ENCODE measurements around the gene APC2.
"Not testable (repeated sequence)": the region's sequence is repeated elsewhere in the genome, so short reads cannot be mapped to it uniquely, and the experiment has no call there.

The APC2 gene

DNA sequence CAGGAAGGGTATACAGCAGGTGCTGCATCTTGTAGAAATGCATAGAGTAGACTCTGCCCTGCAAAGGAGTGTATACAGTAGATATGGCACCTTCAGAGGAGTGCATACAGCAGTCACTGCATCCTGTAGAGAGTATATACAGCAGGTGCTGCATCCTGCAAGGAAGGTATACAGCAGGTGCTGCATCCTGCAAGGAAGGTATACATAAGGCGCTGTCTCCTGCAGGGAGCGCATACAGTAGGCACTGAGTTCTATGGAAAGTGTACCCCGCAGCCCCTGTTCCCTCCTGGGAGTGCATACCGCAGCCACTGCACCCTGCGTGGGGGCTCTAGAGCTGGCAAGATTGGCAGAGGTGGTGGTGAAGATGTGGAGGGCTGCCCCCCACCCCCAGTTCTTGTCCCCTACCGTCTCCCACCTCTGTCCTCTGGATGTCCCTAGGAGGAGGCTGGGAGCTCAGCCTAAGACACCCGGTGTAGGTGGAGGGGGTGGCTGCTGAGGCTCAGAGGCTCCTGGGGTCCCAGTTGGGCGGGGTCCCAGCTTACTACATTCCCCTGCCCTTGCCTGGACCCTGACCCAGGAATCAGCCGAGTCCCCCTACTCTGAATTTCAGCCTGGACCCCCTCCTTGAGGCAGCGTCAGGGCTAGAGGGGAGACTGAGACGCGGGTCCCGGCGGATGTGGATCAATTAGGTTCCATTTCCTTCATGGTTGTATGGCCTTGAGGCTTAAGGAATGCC, 65.2 kb downstream of the APC2 start:
- ATAC-seq (replicated peaks) = no peak

DNA sequence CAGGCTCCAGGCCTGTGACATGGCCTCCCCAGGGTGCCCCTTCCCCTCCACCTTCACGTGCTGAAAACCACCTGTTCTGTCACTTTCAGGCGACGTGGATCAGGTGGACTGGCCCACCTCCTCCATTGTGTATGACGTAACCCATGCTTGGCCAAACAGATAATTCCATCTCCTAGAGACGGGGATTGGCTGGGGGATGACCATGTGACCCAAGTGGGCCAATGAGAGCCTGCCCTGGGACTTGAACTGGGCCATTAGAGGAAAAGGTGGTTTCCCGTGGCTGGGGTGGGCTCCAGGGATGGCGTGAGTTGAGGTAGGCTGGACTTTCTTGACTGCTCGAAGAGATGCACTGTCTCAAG, 66.5 kb downstream of the APC2 start:
- ATAC-seq (replicated peaks) = no peak

More for the DNA sequence above, 65.2 kb downstream of the APC2 start:
- no peak for DNase-seq
- Mint-ChIP-seq H3K9me3 (no peaks in the 10 kb centered on the region), H3K4me1 (ENCODE audit: low read depth in 2 of 2) (no peaks in the 10 kb centered on the region), H3K4me3 (no peak overlapping the region), H3K27ac (no peak overlapping the region), H3K27me3 (peaks cover 10 to 28% of the 10 kb centered on the region in 2 donors), H3K36me3 (ENCODE audit: insufficient read depth) (peaks cover 4% of the 10 kb centered on the region)

DNA sequence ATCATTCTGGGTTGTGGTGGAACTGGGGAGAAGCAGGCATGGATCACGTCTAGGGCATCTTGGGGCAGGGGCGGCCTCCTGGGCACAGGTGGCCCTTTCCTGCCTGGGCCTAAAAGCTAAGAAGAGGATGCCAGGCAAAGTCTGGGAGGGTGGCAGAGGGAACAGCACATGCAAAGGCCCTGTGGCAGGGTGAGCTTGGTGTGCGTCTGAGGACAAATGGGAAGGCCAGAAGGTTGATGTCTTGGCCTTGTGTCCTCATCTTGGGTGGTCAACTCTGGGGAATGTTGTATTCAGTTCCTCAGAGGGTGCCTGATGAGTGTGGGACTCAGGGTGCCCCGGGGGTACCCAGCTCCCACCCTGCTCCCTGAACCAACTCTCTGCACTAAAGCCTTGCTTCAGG, 68.5 kb downstream of the APC2 start:
- no peak for ATAC-seq (replicated peaks)
- no peaks in the 10 kb centered on the region for H3K9me3 Mint-ChIP-seq
- H3K4me3 Mint-ChIP-seq = no peak overlapping the region
- H3K27ac Mint-ChIP-seq = no peak overlapping the region
- H3K4me1 Mint-ChIP-seq (ENCODE audit: low read depth in 2 of 2) = no peaks in the 10 kb centered on the region
- H3K27me3 Mint-ChIP-seq = peaks cover 10 to 41% of the 10 kb centered on the region in 2 donors
- DNase-seq = no peak
- H3K36me3 Mint-ChIP-seq (ENCODE audit: insufficient read depth) = peaks cover 4% of the 10 kb centered on the region

More for the DNA sequence above, 66.5 kb downstream of the APC2 start:
- Mint-ChIP-seq H3K4me1 (ENCODE audit: low read depth in 2 of 2) (no peaks in the 10 kb centered on the region), H3K36me3 (ENCODE audit: insufficient read depth) (peaks cover 4% of the 10 kb centered on the region), H3K4me3 (no peak overlapping the region), H3K9me3 (no peaks in the 10 kb centered on the region), H3K27ac (no peak overlapping the region), H3K27me3 (peaks cover 10 to 24% of the 10 kb centered on the region in 2 donors)
- no peak for DNase-seq

DNA sequence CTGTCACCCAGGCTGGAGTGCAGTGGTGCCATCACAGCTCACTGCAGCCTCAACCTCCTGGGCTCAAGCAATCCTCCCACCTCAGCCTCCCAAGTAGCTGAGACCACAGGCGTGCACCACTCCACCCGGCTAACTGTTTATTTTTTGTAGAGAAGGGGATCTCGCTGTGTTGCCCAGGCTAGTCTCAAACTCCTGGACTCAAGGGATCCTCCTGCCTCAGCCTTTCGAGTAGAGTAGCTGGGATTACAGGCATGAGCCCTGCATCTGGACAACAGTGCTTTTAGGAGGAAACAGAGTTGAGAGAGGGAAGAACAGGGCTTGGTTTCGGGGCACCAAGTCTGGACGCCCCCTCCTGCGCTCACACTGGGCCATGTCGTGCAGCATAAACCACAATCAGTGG, 69.9 kb downstream of the APC2 start:
- DNase-seq; ATAC-seq (replicated peaks); H3K4me3 Mint-ChIP-seq; H3K4me1 Mint-ChIP-seq (ENCODE audit: low read depth in 2 of 2); H3K9me3 Mint-ChIP-seq; H3K27ac Mint-ChIP-seq; H3K36me3 Mint-ChIP-seq (ENCODE audit: insufficient read depth): not testable (repeated sequence)
- H3K27me3 Mint-ChIP-seq = peaks cover 15 to 50% of the 10 kb centered on the region in 2 donors

DNA sequence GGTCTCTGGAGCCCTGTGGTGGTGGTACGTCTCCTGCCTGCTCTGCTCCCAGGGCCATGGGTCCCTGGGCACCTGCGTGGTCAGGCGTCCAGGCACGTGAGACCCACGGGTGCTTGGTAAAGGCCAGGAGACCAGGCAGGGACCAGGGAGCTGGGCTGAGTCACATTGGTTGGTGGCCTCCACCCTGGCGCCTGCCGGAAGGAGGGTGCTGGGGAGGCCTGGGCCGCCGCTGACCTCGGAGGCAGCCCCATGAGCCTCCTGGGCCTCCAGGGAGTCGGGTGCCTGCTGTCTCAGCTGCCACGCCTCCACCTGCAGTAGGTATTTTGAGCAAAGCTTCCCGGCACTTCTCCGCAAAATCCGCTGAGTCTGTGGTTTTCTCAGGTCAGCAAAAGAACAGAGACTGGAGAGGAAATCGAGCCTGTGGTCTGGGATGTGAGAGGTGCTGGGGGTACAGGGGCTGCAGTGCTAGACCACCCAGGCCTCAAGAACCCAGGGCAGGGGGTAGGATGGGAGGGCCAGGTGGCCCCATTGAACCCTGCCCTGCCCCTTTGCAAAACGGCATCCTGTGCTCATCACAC, 70.4 kb downstream of the APC2 start:
- no peak for DNase-seq
- Mint-ChIP-seq H3K27me3 (peaks cover 20 to 54% of the 10 kb centered on the region in 2 donors), H3K9me3 (no peaks in the 10 kb centered on the region), H3K36me3 (ENCODE audit: insufficient read depth) (peaks cover 4% of the 10 kb centered on the region), H3K27ac (no peak overlapping the region), H3K4me3 (no peak overlapping the region), H3K4me1 (ENCODE audit: low read depth in 2 of 2) (peaks cover 3 to 5% of the 10 kb centered on the region in 2 donors)
- ATAC-seq (replicated peaks) = no peak

DNA sequence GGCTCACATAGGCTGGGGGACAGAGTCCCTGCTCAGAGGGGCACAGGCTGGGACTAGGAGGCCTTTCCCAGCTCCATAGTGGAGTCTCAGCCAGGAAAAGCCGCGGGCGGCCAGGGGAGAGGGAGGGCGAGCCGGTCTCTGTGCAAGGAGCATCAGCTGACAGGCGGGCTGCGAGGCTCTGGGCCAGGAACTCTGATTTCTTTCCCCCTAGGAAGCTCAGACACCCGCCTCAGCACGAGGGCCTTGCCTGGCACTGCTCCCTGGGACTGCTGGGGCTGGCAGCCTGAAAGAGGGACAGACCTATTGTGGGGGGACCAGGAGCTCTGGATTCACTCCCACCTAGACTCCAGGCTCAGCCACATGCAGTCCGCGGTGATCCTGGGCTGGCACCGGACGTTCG, 71.7 kb downstream of the APC2 start:
- peaks cover 5 to 9% of the 10 kb centered on the region in 2 donors for H3K4me1 Mint-ChIP-seq (ENCODE audit: low read depth in 2 of 2)
- no peak overlapping the region for H3K27ac Mint-ChIP-seq
- H3K36me3 Mint-ChIP-seq (ENCODE audit: insufficient read depth) = peaks cover 6% of the 10 kb centered on the region
- no peak for DNase-seq
- no peaks in the 10 kb centered on the region for H3K9me3 Mint-ChIP-seq
- ATAC-seq (replicated peaks) = no peak
- H3K4me3 Mint-ChIP-seq = no peak overlapping the region
- peaks cover 25 to 60% of the 10 kb centered on the region in 2 donors for H3K27me3 Mint-ChIP-seq

DNA sequence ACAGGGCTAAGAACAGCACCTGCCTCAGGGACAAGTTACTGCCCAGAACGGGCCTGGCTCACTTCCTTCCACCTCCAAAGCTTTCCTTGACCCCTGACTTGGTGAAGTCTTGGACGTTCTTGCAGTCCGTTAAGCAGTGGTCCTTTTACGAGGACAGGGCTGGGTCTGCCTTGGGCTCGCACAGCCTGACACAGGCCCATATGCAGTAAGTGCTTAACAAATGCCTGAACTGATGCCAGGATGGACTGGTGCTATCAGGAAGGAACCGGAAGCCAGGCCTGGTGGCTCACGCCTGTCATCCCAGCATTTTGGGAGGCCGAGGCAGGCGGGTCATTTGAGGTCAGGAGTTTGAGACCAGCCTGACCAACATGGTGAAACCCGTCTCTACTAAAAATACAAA, 72.1 kb downstream of the APC2 start:
- Mint-ChIP-seq H3K4me3 (no peak overlapping the region), H3K27me3 (peaks cover 22 to 60% of the 10 kb centered on the region in 2 donors), H3K4me1 (ENCODE audit: low read depth in 2 of 2) (peaks cover 5 to 9% of the 10 kb centered on the region in 2 donors), H3K27ac (no peak overlapping the region), H3K36me3 (ENCODE audit: insufficient read depth) (peaks cover 6% of the 10 kb centered on the region), H3K9me3 (no peaks in the 10 kb centered on the region)
- no peak for ATAC-seq (replicated peaks)
- DNase-seq = no peak

DNA sequence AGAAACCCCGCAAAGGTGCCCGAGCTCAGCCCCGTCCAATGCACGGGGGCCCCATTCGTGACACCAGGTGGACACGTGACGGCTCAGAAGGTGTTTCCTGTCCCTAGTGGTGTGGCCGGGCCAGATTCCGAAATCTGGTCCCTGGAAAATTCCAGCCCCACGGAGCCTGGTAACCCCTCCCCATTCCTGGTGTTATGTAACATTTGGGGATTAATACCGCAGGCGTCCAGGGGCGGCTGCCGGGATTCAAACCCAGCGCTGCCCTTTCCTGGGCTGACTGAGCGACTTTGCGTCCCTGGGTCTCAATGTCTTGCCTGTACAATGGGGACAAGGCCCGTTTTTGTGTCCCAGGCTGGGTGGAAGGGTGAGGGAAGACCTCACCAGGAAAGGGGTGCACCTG, 72.9 kb downstream of the APC2 start:
- ATAC-seq (replicated peaks) = no peak
- Mint-ChIP-seq H3K27ac (no peak overlapping the region), H3K27me3 (peaks cover 28 to 67% of the 10 kb centered on the region in 2 donors), H3K9me3 (no peaks in the 10 kb centered on the region), H3K4me1 (ENCODE audit: low read depth in 2 of 2) (peaks cover 5 to 10% of the 10 kb centered on the region in 2 donors), H3K36me3 (ENCODE audit: insufficient read depth) (peaks cover 6% of the 10 kb centered on the region), H3K4me3 (no peak overlapping the region)
- no peak for DNase-seq
